H1 (cell line): ENCODE data around the gene LYZL4. TPM values are rescaled to one million over a fixed set of nuclear protein-coding genes. Genes with fewer than 3 reads are reported as not detected.

Experiments used
- CTCF ChIP-seq, 3 experiments: IDR thresholded peaks; 1 replicate in 2 of 3; 2 replicates in 1 of 3; pipeline versions ENCODE4 v1.5.1 to v1.6.1; 2011; ENCODE audit warnings: low read length in 3 of 3, mild to moderate bottlenecking in 3 of 3, inconsistent platforms in 2 of 3, low read depth in 1 of 3, moderate library complexity in 1 of 3; ENCODE audit not compliant: insufficient read depth in 1 of 3; ENCODE audit errors: control extremely low read depth in 1 of 3
- EP300 ChIP-seq, 2 experiments: IDR thresholded peaks; 1 replicate in 1 of 2; 2 replicates in 1 of 2; pipeline ENCODE4 v1.6.1; 2011 to 2012; ENCODE audit warnings: low read depth in 2 of 2, low read length in 2 of 2, mild to moderate bottlenecking in 2 of 2, borderline replicate concordance in 1 of 2, inconsistent platforms in 1 of 2, moderate library complexity in 1 of 2
- EZH2 ChIP-seq: fragments of 200-600 bp; sonication (generic); IDR thresholded peaks from 2 replicates; pipeline ENCODE4 v1.7.1; 2012; ENCODE audit warnings: low read depth, mild to moderate bottlenecking, moderate library complexity, low read length, inconsistent platforms; ENCODE audit not compliant: severe bottlenecking
- FOSL1 ChIP-seq: IDR thresholded peaks from 2 replicates; pipeline ENCODE4 v1.6.1; 2011; ENCODE audit warnings: mild to moderate bottlenecking, low read depth, low read length, moderate library complexity; ENCODE audit not compliant: insufficient read depth
- MAX ChIP-seq: IDR thresholded peaks from 2 replicates; pipeline ENCODE4 v1.6.1; 2012; ENCODE audit warnings: inconsistent platforms
- RAD21 ChIP-seq, 2 experiments: IDR thresholded peaks in 1 of 2; conservative IDR thresholded peaks in 1 of 2; 2 replicates each; pipeline ENCODE4 v1.6.1; 2011; ENCODE audit warnings: low read depth in 2 of 2, low read length in 2 of 2, improper control_type of control experiment in 1 of 2, inconsistent platforms in 1 of 2, mild to moderate bottlenecking in 1 of 2, moderate library complexity in 1 of 2
- SIN3A ChIP-seq, 2 experiments: IDR thresholded peaks in 1 of 2; conservative IDR thresholded peaks in 1 of 2; 2 replicates each; pipeline ENCODE4 v1.6.1; 2011 to 2012; ENCODE audit warnings: low read length in 2 of 2, improper control_type of control experiment in 1 of 2, low read depth in 1 of 2, mild to moderate bottlenecking in 1 of 2
- SP1 ChIP-seq: IDR thresholded peaks from 2 replicates; pipeline ENCODE4 v1.6.1; 2011; ENCODE audit warnings: low read depth, low read length
- TCF12 ChIP-seq: IDR thresholded peaks from 2 replicates; pipeline ENCODE4 v1.6.1; 2011; ENCODE audit warnings: low read depth, mild to moderate bottlenecking, low read length
- TEAD4 ChIP-seq: IDR thresholded peaks from 2 replicates; pipeline ENCODE4 v1.6.1; 2012; ENCODE audit warnings: low read depth, low read length, inconsistent platforms, mixed read lengths
- polyA plus RNA-seq, 7 experiments: library from polyadenylated mRNA; depleted of rRNA in 3 of 7; stranded (reverse) in 5 of 7; unstranded in 2 of 7; fragments of >200 nt in 5 of 7; fragments of 200-250 nt in 2 of 7; gene quantifications; 1 replicate in 5 of 7; 2 replicates in 1 of 7; 4 replicates in 1 of 7; pipeline versions ENCODE4 v1.2.1 to v1.2.3, GENCODE V29; 2011 to 2013; ENCODE audit warnings: missing spikeins in 2 of 7, mixed read lengths in 2 of 7
- total RNA-seq: library from RNA; stranded (reverse); fragmentation: NEBNext Ultra II Directional; extraction: Animal tissue kit (Norgen Biotek cat#: 25700); gene quantifications from 2 replicates; pipeline ENCODE4 v1.2.1, GENCODE V29; 2021

Gene LYZL4
- total and polyA plus RNA-seq, 2 of the 8 experiments (the other 6 are each of a cell fraction or from before 2014, with no cell fraction given) = not detected

- TF ChIP-seq RAD21 (IDR thresholded peaks at IDR 0.05 in 1 of 2, conservative IDR thresholded peaks at IDR 0.05 in 1 of 2; ENCODE audit: low read depth in 2 of 2, low read length in 2 of 2) = peak; percentile 100
- TF ChIP-seq TEAD4 = peak; percentile 58; the same call in 1 of the 2 replicates
- TF ChIP-seq MAX = peak; percentile 83
- TF ChIP-seq EZH2 = no peak
- TF ChIP-seq CTCF (IDR thresholded peaks at IDR 0.05; ENCODE audit: control extremely low read depth in 1 of 3, insufficient read depth in 1 of 3, low read depth in 1 of 3, low read length in 3 of 3) = peak; percentile 97 to 98 (median 98)
- no peak for TF ChIP-seq FOSL1
- TF ChIP-seq SIN3A (conservative IDR thresholded peaks at IDR 0.05 in 1 of 2, IDR thresholded peaks at IDR 0.05 in 1 of 2; ENCODE audit: low read depth in 1 of 2, low read length in 2 of 2) = no peak
- 0 out of 2 replicates have a peak, but pooled peaks have one; percentile 23 for TF ChIP-seq SP1
- TF ChIP-seq EP300 (IDR thresholded peaks at IDR 0.05; ENCODE audit: borderline replicate concordance in 1 of 2, low read depth in 2 of 2, low read length in 2 of 2) = no peak
- 0 out of 2 replicates have a peak, but pooled peaks have one; percentile 34 for TF ChIP-seq TCF12
These were observed 33.5 kb upstream of the LYZL4 start (continued) for GRCh38 chr3:42443819-42444436.
